GM13976 (cell line): ENCODE data around the gene NHSL1.

Experiments
- DNase-seq: peaks from one replicate; pipeline ENCODE4 v3.0.0; 2012; ENCODE audit warnings: low spot score
- CTCF ChIP-seq: IDR thresholded peaks from 2 replicates; pipeline ENCODE4 v1.5.1; 2012; ENCODE audit warnings: borderline replicate concordance, mild to moderate bottlenecking; ENCODE audit not compliant: insufficient read depth; ENCODE audit errors: extremely low read depth, missing control alignments, control extremely low read depth
- in situ Hi-C: fragments of 300-500 bp; cut with MboI; formaldehyde crosslinking; loops from one replicate; pipeline ENCODE4 v1.12.0; 2022; ENCODE audit warnings: low sequenced_read_pairs, mixed read lengths, inconsistent platforms; ENCODE audit not compliant: unreplicated experiment

Gene NHSL1

GRCh38 chr6:138434096-138434495, 65.2 kb downstream of the NHSL1 start:
- in situ Hi-C loops = loop anchor here (5.0 kb wide), 1 partner anchor 73 kb away; no protein-coding TSS in a partner anchor

GRCh38 chr6:138432063-138432356, 67.3 kb downstream of the NHSL1 start:
- TF ChIP-seq CTCF = no peak
- in situ Hi-C loops = loop anchor here (5.0 kb wide), 1 partner anchor 75 kb away; no protein-coding TSS in a partner anchor
- no peak for DNase-seq

More at GRCh38 chr6:138434096-138434495, 65.2 kb downstream of the NHSL1 start:
- DNase-seq = no peak
- no peak for TF ChIP-seq CTCF

- DNase-seq = no peak
- no peak for TF ChIP-seq CTCF
- in situ Hi-C loops = loop anchor here (5.0 kb wide), 1 partner anchor 76 kb away; no protein-coding TSS in a partner anchor
These were observed 67.8 kb downstream of the NHSL1 start for GRCh38 chr6:138431256-138432062.

GRCh38 chr6:138430361-138431145, 68.7 kb downstream of the NHSL1 start:
- TF ChIP-seq CTCF = no peak
- DNase-seq = no peak
- in situ Hi-C loops = loop anchor here (5.0 kb wide), 1 partner anchor 77 kb away; no protein-coding TSS in a partner anchor

- in situ Hi-C loops = loop anchor here (5.0 kb wide), 1 partner anchor 78 kb away; no protein-coding TSS in a partner anchor
- TF ChIP-seq CTCF = no peak
- no peak for DNase-seq
These were observed 69.5 kb downstream of the NHSL1 start for GRCh38 chr6:138429761-138430160.

- in situ Hi-C loops = no loop called here
- DNase-seq = peak; percentile 63
- peak; percentile 49 for TF ChIP-seq CTCF
These were observed 70.2 kb downstream of the NHSL1 start for GRCh38 chr6:138428944-138429598.
